H1 (cell line): ENCODE measurements around the gene CXCL12. TPM values are rescaled to one million over a fixed set of nuclear protein-coding genes. Genes with fewer than 3 reads are reported as not detected.

Source experiments
- CHD7 ChIP-seq: fragments of 300-600 bp; sonication (generic); IDR thresholded peaks from 2 replicates; pipeline ENCODE4 v1.7.1; 2012; ENCODE audit warnings: low read length, moderate library complexity, mild to moderate bottlenecking, inconsistent platforms; ENCODE audit not compliant: insufficient replicate concordance
- TBP ChIP-seq: IDR thresholded peaks from 2 replicates; pipeline ENCODE4 v1.6.1; 2011; ENCODE audit warnings: low read depth, low read length, improper control_type of control experiment
- polyA plus RNA-seq, 7 experiments: library from polyadenylated mRNA; depleted of rRNA in 3 of 7; stranded (reverse) in 5 of 7; unstranded in 2 of 7; fragments of >200 nt in 5 of 7; fragments of 200-250 nt in 2 of 7; gene quantifications; 1 replicate in 5 of 7; 2 replicates in 1 of 7; 4 replicates in 1 of 7; pipeline versions ENCODE4 v1.2.1 to v1.2.3, GENCODE V29; 2011 to 2013; ENCODE audit warnings: missing spikeins in 2 of 7, mixed read lengths in 2 of 7
- total RNA-seq: library from RNA; stranded (reverse); fragmentation: NEBNext Ultra II Directional; extraction: Animal tissue kit (Norgen Biotek cat#: 25700); gene quantifications from 2 replicates; pipeline ENCODE4 v1.2.1, GENCODE V29; 2021

CXCL12 gene
- total and polyA plus RNA-seq, 2 of the 8 experiments (the other 6 are each of a cell fraction or from before 2014, with no cell fraction given) = 51.4 to 53.8 TPM

DNA sequence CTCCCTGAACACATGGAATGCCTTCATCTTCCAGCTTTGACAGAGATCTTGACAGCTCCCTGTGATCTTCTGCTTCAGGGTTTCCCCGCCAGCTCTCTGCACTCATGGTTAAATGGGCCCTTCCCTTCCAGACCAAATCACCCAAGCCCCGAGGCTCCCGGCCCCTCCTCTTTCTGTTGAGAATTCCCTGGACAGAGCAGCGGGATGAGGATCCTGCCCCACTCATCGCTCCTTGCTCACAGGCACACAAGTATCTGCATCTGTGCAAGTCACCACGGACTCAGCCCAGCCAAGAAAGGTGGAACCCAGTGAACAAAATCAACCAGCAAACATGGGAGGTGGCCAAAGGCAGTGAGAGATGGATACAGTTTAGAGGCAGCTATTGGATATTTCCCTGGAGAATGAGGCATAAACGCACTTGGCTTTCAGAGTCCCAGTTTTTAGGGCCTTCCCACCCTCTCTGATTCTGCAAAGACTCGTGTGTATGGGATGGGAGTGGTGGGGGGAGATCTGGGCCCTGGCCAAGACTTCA is 37.7 kb upstream of the CXCL12 start (continued):
- TF ChIP-seq CHD7 (no peak), TBP (no peak)
